SK-N-SH (cell line): ENCODE measurements around the gene ERO1A. TPM values are rescaled to one million over a fixed set of nuclear protein-coding genes. Genes with fewer than 3 reads are reported as not detected.

Experiments
- CTCF ChIA-PET: fragments of 300-600, 350-600 bp; formaldehyde crosslinking; extraction: SDS; loops from one replicate; lab custom pipeline; 2021; lab: Yijun Ruan, JAX
- POLR2A ChIA-PET: fragments of 350-600 bp; sonication (Branson Sonifier 250); formaldehyde crosslinking; extraction: SDS; loops from one replicate; lab custom pipeline; 2020; ENCODE audit warnings: antibody characterized with exemption, inconsistent platforms; lab: Yijun Ruan, JAX
- DNase-seq: peaks from one replicate; pipeline ENCODE4 v3.0.0; 2012
- H2AFZ ChIP-seq: fragments of 200-600 bp; sonication (generic); 2 replicates; pipeline ENCODE4 v1.8.1; 2016; ENCODE audit warnings: antibody characterized with exemption, mild to moderate bottlenecking, low read depth
- H3F3A ChIP-seq: fragments of 200-600 bp; sonication (generic); replicated peaks from 2 replicates; pipeline ENCODE3; 2016; ENCODE audit warnings: antibody characterized with exemption, mild to moderate bottlenecking; ENCODE audit not compliant: insufficient read depth
- H3K27ac ChIP-seq, 2 experiments: fragments of 200-500 bp in 1 of 2; fragments of 200-600 bp in 1 of 2; sonication (Bioruptor generic) in 1 of 2; sonication (generic), shearing (Covaris generic) in 1 of 2; 2 replicates each; pipeline versions ENCODE4 v1.5.1 to v1.6.1; 2014 to 2016; ENCODE audit warnings: low read depth in 2 of 2, inconsistent platforms in 1 of 2, low read length in 1 of 2, mild to moderate bottlenecking in 1 of 2, mixed read lengths in 1 of 2
- H3K27me3 ChIP-seq: fragments of 200-600 bp; sonication (generic), shearing (Covaris generic); 2 replicates; pipeline ENCODE4 v1.6.1; 2016; ENCODE audit warnings: mixed run types; ENCODE audit not compliant: insufficient read depth
- H3K36me3 ChIP-seq, 2 experiments: fragments of 200-500 bp in 1 of 2; fragments of 200-600 bp in 1 of 2; sonication (Bioruptor generic) in 1 of 2; sonication (generic) in 1 of 2; replicated peaks in 1 of 2; 2 replicates each; pipeline versions ENCODE3 to v1.5.1; 2014 to 2016; ENCODE audit warnings: low read length in 1 of 2, mild to moderate bottlenecking in 1 of 2; ENCODE audit not compliant: insufficient read depth in 2 of 2, control insufficient read depth in 1 of 2
- H3K4me1 ChIP-seq, 2 experiments: fragments of 200-500 bp in 1 of 2; fragments of 200-600 bp in 1 of 2; sonication (Bioruptor generic) in 1 of 2; sonication (generic), shearing (Covaris generic) in 1 of 2; 2 replicates each; pipeline versions ENCODE4 v1.5.1 to v1.6.1; 2014 to 2016; ENCODE audit warnings: low read depth in 1 of 2, low read length in 1 of 2, mixed run types in 1 of 2; ENCODE audit not compliant: insufficient read depth in 2 of 2, control insufficient read depth in 1 of 2
- H3K4me2 ChIP-seq: fragments of 200-600 bp; sonication (generic), shearing (Covaris generic); 2 replicates; pipeline ENCODE4 v1.6.1; 2017; ENCODE audit warnings: mixed run types
- H3K4me3 ChIP-seq, 2 experiments: fragments of 200-500 bp in 1 of 2; fragments of 200-600 bp in 1 of 2; sonication (Bioruptor generic) in 1 of 2; sonication (generic), shearing (Covaris generic) in 1 of 2; 2 replicates each; pipeline versions ENCODE4 v1.5.1 to v1.8.1; 2014 to 2016; ENCODE audit warnings: low read depth in 2 of 2, inconsistent platforms in 1 of 2, low read length in 1 of 2, mild to moderate bottlenecking in 1 of 2, mixed read lengths in 1 of 2, moderate library complexity in 1 of 2
- H3K79me2 ChIP-seq: fragments of 200-600 bp; sonication (generic); 2 replicates; pipeline ENCODE4 v1.8.1; 2017; ENCODE audit warnings: mild to moderate bottlenecking; ENCODE audit not compliant: insufficient read depth
- H3K9ac ChIP-seq: fragments of 200-600 bp; sonication (generic); 2 replicates; pipeline ENCODE4 v1.6.1; 2017; ENCODE audit warnings: mixed run types
- H3K9me2 ChIP-seq: fragments of 200-600 bp; sonication (generic); 2 replicates; pipeline ENCODE4 v1.6.1; 2017; ENCODE audit warnings: mixed run types
- H3K9me3 ChIP-seq: fragments of 200-600 bp; sonication (generic); 2 replicates; pipeline ENCODE4 v1.6.1; 2017; ENCODE audit warnings: mixed run types, mild to moderate bottlenecking, moderate library complexity
- H4K20me1 ChIP-seq: fragments of 200-600 bp; sonication (generic); 2 replicates; pipeline ENCODE4 v1.6.1; 2017; ENCODE audit warnings: mild to moderate bottlenecking, mixed run types; ENCODE audit not compliant: insufficient read depth
- FOSL2 ChIP-seq: IDR thresholded peaks from 2 replicates; pipeline ENCODE4 v1.4.0; 2012; ENCODE audit warnings: low read depth, mild to moderate bottlenecking, moderate library complexity, borderline replicate concordance
- GATA2 ChIP-seq: sonication (generic); formaldehyde crosslinking; IDR thresholded peaks from 2 replicates; pipeline ENCODE4 v1.5.0; 2020; ENCODE audit warnings: mild to moderate bottlenecking, missing genetic modification reagents
- NFIC ChIP-seq: IDR thresholded peaks from 2 replicates; pipeline ENCODE4 v1.4.0; 2012; ENCODE audit warnings: borderline replicate concordance
- POLR2AphosphoS5 ChIP-seq: IDR thresholded peaks from 2 replicates; pipeline ENCODE4 v1.6.1; 2012; ENCODE audit warnings: low read depth, low read length
- SIN3A ChIP-seq: IDR thresholded peaks from 2 replicates; pipeline ENCODE4 v1.6.1; 2012; ENCODE audit warnings: low read depth, mild to moderate bottlenecking, low read length, moderate library complexity, borderline replicate concordance
- TAF1 ChIP-seq: IDR thresholded peaks from 2 replicates; pipeline ENCODE4 v1.6.1; 2012; ENCODE audit warnings: low read depth, mild to moderate bottlenecking, low read length, moderate library complexity, borderline replicate concordance
- TEAD4 ChIP-seq: IDR thresholded peaks from 2 replicates; pipeline ENCODE4 v1.4.0; 2012; ENCODE audit warnings: mild to moderate bottlenecking, borderline replicate concordance; ENCODE audit not compliant: insufficient read depth
- USF2 ChIP-seq: fragments of 150-350 bp; IDR thresholded peaks from 2 replicates; pipeline ENCODE4 v1.6.1; 2017; ENCODE audit warnings: antibody characterized with exemption, low read length, low read depth, borderline replicate concordance
- YY1 ChIP-seq: IDR thresholded peaks from 2 replicates; pipeline ENCODE4 v1.4.0; 2012; ENCODE audit warnings: low read depth, mild to moderate bottlenecking
- ZBTB33 ChIP-seq: IDR thresholded peaks from 2 replicates; pipeline ENCODE4 v1.4.0; 2012; ENCODE audit warnings: low read depth, borderline replicate concordance
- polyA plus RNA-seq, 3 experiments: library from polyadenylated mRNA; depleted of rRNA; stranded (reverse); fragments of >200 nt; gene quantifications; 2 replicates each; pipeline ENCODE4 v1.2.3, GENCODE V29; 2012
- TF ChIP-seq, protein P1 (sequence below): IDR thresholded peaks from 2 replicates; pipeline ENCODE4 v1.4.0; 2012; ENCODE audit warnings: low read depth, borderline replicate concordance
- TF ChIP-seq, protein P2 (sequence below): IDR thresholded peaks from 2 replicates; pipeline ENCODE4 v1.4.0; 2012; ENCODE audit warnings: low read depth
- TF ChIP-seq, protein P3 (sequence below): fragments of 200-600 bp; sonication (generic); IDR thresholded peaks from 2 replicates; pipeline ENCODE4 v1.6.1; 2017; ENCODE audit warnings: antibody characterized with exemption, mild to moderate bottlenecking, moderate library complexity

The ERO1A gene
- polyA plus RNA-seq, 1 of the 3 experiments (the other 2 are of a cell fraction): 19.3 TPM

- Histone ChIP-seq H3K4me2 (no peak overlapping the region), H3K9me3 (no peaks in the 10 kb centered on the region), H3F3A (no peaks in the 10 kb centered on the region), H3K27me3 (no peaks in the 10 kb centered on the region), H3K9me2 (no peaks in the 10 kb centered on the region), H3K4me1 (peaks cover 0 to 2% of the 10 kb centered on the region in 2 experiments; a peak in 1 of 4 replicates)
- CTCF ChIA-PET: no interaction called here
- TF ChIP-seq TAF1 (no peak), NFIC (no peak), SIN3A (no peak), YY1 (no peak), POLR2AphosphoS5 (no peak), USF2 (no peak), TEAD4 (no peak), GATA2 (no peak), ZBTB33 (no peak), FOSL2 (no peak)
- TF ChIP-seq, protein P1, sequence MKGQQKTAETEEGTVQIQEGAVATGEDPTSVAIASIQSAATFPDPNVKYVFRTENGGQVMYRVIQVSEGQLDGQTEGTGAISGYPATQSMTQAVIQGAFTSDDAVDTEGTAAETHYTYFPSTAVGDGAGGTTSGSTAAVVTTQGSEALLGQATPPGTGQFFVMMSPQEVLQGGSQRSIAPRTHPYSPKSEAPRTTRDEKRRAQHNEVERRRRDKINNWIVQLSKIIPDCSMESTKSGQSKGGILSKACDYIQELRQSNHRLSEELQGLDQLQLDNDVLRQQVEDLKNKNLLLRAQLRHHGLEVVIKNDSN: no peak
- TF ChIP-seq, protein P2, sequence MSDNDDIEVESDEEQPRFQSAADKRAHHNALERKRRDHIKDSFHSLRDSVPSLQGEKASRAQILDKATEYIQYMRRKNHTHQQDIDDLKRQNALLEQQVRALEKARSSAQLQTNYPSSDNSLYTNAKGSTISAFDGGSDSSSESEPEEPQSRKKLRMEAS: no peak
- TF ChIP-seq, protein P3, sequence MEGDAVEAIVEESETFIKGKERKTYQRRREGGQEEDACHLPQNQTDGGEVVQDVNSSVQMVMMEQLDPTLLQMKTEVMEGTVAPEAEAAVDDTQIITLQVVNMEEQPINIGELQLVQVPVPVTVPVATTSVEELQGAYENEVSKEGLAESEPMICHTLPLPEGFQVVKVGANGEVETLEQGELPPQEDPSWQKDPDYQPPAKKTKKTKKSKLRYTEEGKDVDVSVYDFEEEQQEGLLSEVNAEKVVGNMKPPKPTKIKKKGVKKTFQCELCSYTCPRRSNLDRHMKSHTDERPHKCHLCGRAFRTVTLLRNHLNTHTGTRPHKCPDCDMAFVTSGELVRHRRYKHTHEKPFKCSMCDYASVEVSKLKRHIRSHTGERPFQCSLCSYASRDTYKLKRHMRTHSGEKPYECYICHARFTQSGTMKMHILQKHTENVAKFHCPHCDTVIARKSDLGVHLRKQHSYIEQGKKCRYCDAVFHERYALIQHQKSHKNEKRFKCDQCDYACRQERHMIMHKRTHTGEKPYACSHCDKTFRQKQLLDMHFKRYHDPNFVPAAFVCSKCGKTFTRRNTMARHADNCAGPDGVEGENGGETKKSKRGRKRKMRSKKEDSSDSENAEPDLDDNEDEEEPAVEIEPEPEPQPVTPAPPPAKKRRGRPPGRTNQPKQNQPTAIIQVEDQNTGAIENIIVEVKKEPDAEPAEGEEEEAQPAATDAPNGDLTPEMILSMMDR: no peak
- TF ChIP-seq, all 33 proteins: peak for 0
- H3K36me3 ChIP-seq: peaks cover 24 to 30% of the 10 kb centered on the region in 2 experiments
- POLR2A ChIA-PET: no interaction called here
- H2AFZ ChIP-seq: no peak overlapping the region
- no peak overlapping the region for H3K9ac ChIP-seq
- H3K79me2 ChIP-seq: no peaks in the 10 kb centered on the region
- no peaks in the 10 kb centered on the region for H4K20me1 ChIP-seq
- no peak overlapping the region for H3K27ac ChIP-seq
- no peak for DNase-seq
- no peak overlapping the region for H3K4me3 ChIP-seq
These were observed 35.0 kb downstream of the ERO1A start for GRCh38 chr14:52660325-52660724.
